CD14-positive monocyte (primary cell): Measurements from ENCODE around the gene ABCA7. TPM values are rescaled to one million over a fixed set of nuclear protein-coding genes. Genes with fewer than 3 reads are reported as not detected.

Experiments used
- DNase-seq, 3 donors: peaks; one replicate each; pipeline ENCODE4 v3.0.0-alpha.2; 2011 to 2022
- H2AFZ ChIP-seq: 2 replicates; pipeline ENCODE4 v1.6.0; 2012; ENCODE audit warnings: mild to moderate bottlenecking, low read depth, low read length, inconsistent platforms; ENCODE audit not compliant: insufficient read depth, poor library complexity, severe bottlenecking
- H3K27ac ChIP-seq, 2 donors: 1 replicate in 1 of 2; 2 replicates in 1 of 2; pipeline ENCODE4 v1.5.1; 2012 to 2013; ENCODE audit warnings: low read length in 2 of 2, control low read depth in 1 of 2, inconsistent platforms in 1 of 2, low read depth in 1 of 2, mild to moderate bottlenecking in 1 of 2
- H3K27me3 ChIP-seq, 2 donors: one replicate each; pipeline versions ENCODE4 v1.6.0 to v1.6.1; 2011 to 2013; ENCODE audit warnings: low read length in 2 of 2; ENCODE audit not compliant: control insufficient read depth in 2 of 2, insufficient read depth in 2 of 2
- H3K36me3 ChIP-seq, 2 donors: replicated peaks in 1 of 2; 1 replicate in 1 of 2; 2 replicates in 1 of 2; pipeline versions ENCODE4 v1.5.1 to v1.6.1; 2012 to 2013; ENCODE audit warnings: low read length in 2 of 2, control low read depth in 1 of 2, inconsistent platforms in 1 of 2, mild to moderate bottlenecking in 1 of 2; ENCODE audit not compliant: insufficient read depth in 2 of 2, control insufficient read depth in 1 of 2
- H3K4me1 ChIP-seq, 2 donors: 1 replicate in 1 of 2; 2 replicates in 1 of 2; pipeline versions ENCODE4 v1.5.1 to v1.6.1; 2012 to 2013; ENCODE audit warnings: low read length in 2 of 2, control low read depth in 1 of 2, inconsistent platforms in 1 of 2, mild to moderate bottlenecking in 1 of 2, moderate library complexity in 1 of 2; ENCODE audit not compliant: insufficient read depth in 2 of 2, control insufficient read depth in 1 of 2
- H3K4me2 ChIP-seq: replicated peaks from 2 replicates; pipeline ENCODE3; 2012; ENCODE audit warnings: low read length, moderate library complexity, mild to moderate bottlenecking; ENCODE audit not compliant: poor library complexity, severe bottlenecking; ENCODE audit errors: extremely low read depth
- H3K4me3 ChIP-seq, 3 experiments: fragments of 200-600 bp in 1 of 3; sonication (generic) in 1 of 3; replicated peaks in 1 of 3; 1 replicate in 2 of 3; 2 replicates in 1 of 3; pipeline ENCODE4 v1.5.1; 2011 to 2013; ENCODE audit warnings: low read length in 3 of 3, mild to moderate bottlenecking in 3 of 3, control low read depth in 2 of 3, low read depth in 2 of 3, inconsistent platforms in 1 of 3, moderate library complexity in 1 of 3
- H3K79me2 ChIP-seq: 2 replicates; pipeline ENCODE4 v1.6.0; 2012; ENCODE audit warnings: mild to moderate bottlenecking, control low read depth, inconsistent platforms, low read length, moderate library complexity; ENCODE audit not compliant: insufficient read depth
- H3K9ac ChIP-seq: 2 replicates; pipeline ENCODE4 v1.6.0; 2017; ENCODE audit warnings: low read length, mild to moderate bottlenecking; ENCODE audit not compliant: insufficient read depth, poor library complexity, severe bottlenecking
- H3K9me3 ChIP-seq, 2 donors: replicated peaks in 1 of 2; 1 replicate in 1 of 2; 2 replicates in 1 of 2; pipeline versions ENCODE4 v1.5.1 to v1.6.1; 2012 to 2013; ENCODE audit warnings: low read length in 2 of 2, control low read depth in 1 of 2; ENCODE audit not compliant: control insufficient read depth in 1 of 2, insufficient read depth in 1 of 2
- H4K20me1 ChIP-seq: 2 replicates; pipeline ENCODE4 v1.6.0; 2012; ENCODE audit warnings: mild to moderate bottlenecking, low read length, control low read depth, moderate library complexity; ENCODE audit not compliant: insufficient read depth
- H3K27ac Mint-ChIP-seq, 7 donors: one replicate each; pipeline ENCODE4 v1.8.0; 2020; ENCODE audit warnings: mild to moderate bottlenecking in 7 of 7, mixed read lengths in 7 of 7, moderate library complexity in 6 of 7, inconsistent platforms in 2 of 7
- H3K27me3 Mint-ChIP-seq, 3 donors: one replicate each; pipeline ENCODE4 v1.8.0; 2021 to 2022; ENCODE audit warnings: low read depth in 3 of 3, mild to moderate bottlenecking in 3 of 3, mixed read lengths in 3 of 3, moderate library complexity in 3 of 3, inconsistent platforms in 1 of 3
- H3K36me3 Mint-ChIP-seq, 2 donors: one replicate each; pipeline ENCODE4 v1.8.0; 2020; ENCODE audit warnings: mixed read lengths in 2 of 2, inconsistent platforms in 1 of 2, mild to moderate bottlenecking in 1 of 2
- H3K4me1 Mint-ChIP-seq: one replicate; pipeline ENCODE4 v1.8.0; 2020; ENCODE audit warnings: mild to moderate bottlenecking, mixed read lengths
- H3K4me3 Mint-ChIP-seq, 2 donors: one replicate each; pipeline ENCODE4 v1.8.0; 2020; ENCODE audit warnings: mild to moderate bottlenecking in 2 of 2, mixed read lengths in 2 of 2, moderate library complexity in 1 of 2
- H3K9me3 Mint-ChIP-seq, 7 donors: one replicate each; pipeline ENCODE4 v1.8.0; 2020 to 2022; ENCODE audit warnings: mixed read lengths in 7 of 7, mild to moderate bottlenecking in 6 of 7, moderate library complexity in 6 of 7, inconsistent platforms in 2 of 7
- CTCF ChIP-seq: fragments of 200-600 bp; IDR thresholded peaks from one replicate; pipeline ENCODE4 v1.8.0; 2022; ENCODE audit warnings: antibody characterized with exemption, mild to moderate bottlenecking
- WGBS: methylation state at CpG from one replicate; pipeline ENCODE4 v1.1.5; 2013; ENCODE audit warnings: missing lambda C conversion rate; ENCODE audit not compliant: insufficient coverage; 5-methylcytosine and 5-hydroxymethylcytosine counted together
- intact Hi-C, 2 donors: fragments of 100-400 bp; cut with micrococcal nuclease; formaldehyde crosslinking; loops; one replicate each; pipeline versions ENCODE4 v1.15.0 to v1.15.1; 2023
- polyA plus RNA-seq, 3 donors: library from polyadenylated mRNA; depleted of rRNA in 1 of 3; unstranded in 2 of 3; stranded (reverse) in 1 of 3; fragments of 300-500 nt in 2 of 3; fragments of >200 nt in 1 of 3; fragmentation: Illumina TruSeq in 2 of 3; gene quantifications; 1 replicate in 2 of 3; 2 replicates in 1 of 3; pipeline ENCODE4 v1.2.3, GENCODE V29; 2012 to 2021

ABCA7 gene
- polyA plus RNA-seq, 3 donors = 1.7 to 104 (median 7.8) TPM

- Histone ChIP-seq H3K27ac (no peak overlapping the region), H3K9me3 (no peaks in the 10 kb centered on the region), H3K4me3 (peak overlapping the region in 1 of 3 experiments; percentile 86), H3K9ac (no peak overlapping the region), H2AFZ (no peak overlapping the region), H3K27me3 (no peaks in the 10 kb centered on the region), H3K36me3 (peaks cover 38 to 49% of the 10 kb centered on the region in 2 donors), H3K79me2 (peaks cover 27% of the 10 kb centered on the region), H3K4me2 (peak overlapping the region; percentile 93), H3K4me1 (peaks cover 48 to 57% of the 10 kb centered on the region in 2 donors), H4K20me1 (peaks cover 60% of the 10 kb centered on the region)
- peaks cover 0 to under 1% (median 0%) of the 10 kb centered on the region in 3 donors for H3K27me3 Mint-ChIP-seq
- no peak for DNase-seq
- H3K4me3 Mint-ChIP-seq = peak overlapping the region; percentile 43 to 46
- H3K36me3 Mint-ChIP-seq = peaks cover 13 to 35% of the 10 kb centered on the region in 2 donors
- peak overlapping the region in 3 of 7 donors; percentile 30 to 73 (median 30) for H3K27ac Mint-ChIP-seq
- intact Hi-C loops = loop anchor here in 1 of 2 donors (10.0 kb wide), 2 partner anchors 81 to 139 kb away; partner anchors contain the start of genes ATP5F1D, CNN2, MIDN and RNU6-2
- no peak for TF ChIP-seq CTCF
- peaks cover 38% of the 10 kb centered on the region for H3K4me1 Mint-ChIP-seq
- WGBS = 86% methylated on average over 28 of the region's 32 CpGs
- peaks cover 0 to under 1% (median 0%) of the 10 kb centered on the region in 7 donors for H3K9me3 Mint-ChIP-seq
Measured at GRCh38 chr19:1105873-1106840, 66.2 kb downstream of the ABCA7 start.

GRCh38 chr19:1106841-1107660, 67.1 kb downstream of the ABCA7 start:
- Mint-ChIP-seq H3K4me1 (peaks cover 29% of the 10 kb centered on the region), H3K9me3 (no peaks in the 10 kb centered on the region), H3K36me3 (peaks cover 13 to 40% of the 10 kb centered on the region in 2 donors), H3K4me3 (peak overlapping the region in 1 of 2 donors; percentile 34), H3K27me3 (no peaks in the 10 kb centered on the region), H3K27ac (peak overlapping the region in 1 of 7 donors; percentile 54)
- Histone ChIP-seq H3K36me3 (peaks cover 44 to 55% of the 10 kb centered on the region in 2 donors), H3K27ac (peak overlapping the region in 1 of 2 donors; percentile 12), H3K9ac (no peak overlapping the region), H2AFZ (no peak overlapping the region), H4K20me1 (peaks cover 69% of the 10 kb centered on the region), H3K4me3 (no peak overlapping the region), H3K4me2 (no peak overlapping the region), H3K27me3 (no peaks in the 10 kb centered on the region), H3K9me3 (no peaks in the 10 kb centered on the region), H3K4me1 (peaks cover 39 to 48% of the 10 kb centered on the region in 2 donors), H3K79me2 (peaks cover 27% of the 10 kb centered on the region)
- 62% methylated on average over 14 of the region's 17 CpGs for WGBS
- intact Hi-C loops = loop anchor here in 1 of 2 donors (10.0 kb wide), 2 partner anchors 82 to 138 kb away; partner anchors contain the start of genes ATP5F1D, CNN2, MIDN and RNU6-2
- TF ChIP-seq CTCF = peak; percentile 36
- peak in 1 of 3 donors; percentile 33 for DNase-seq
